Nephron progenitor cell (in vitro differentiated cells): ENCODE data around the gene THPO.

Source experiments
- DNase-seq: peaks from one replicate; pipeline ENCODE4 v3.0.0; 2021
- H3K27ac Mint-ChIP-seq: 2 replicates; pipeline ENCODE4 v1.8.0; 2021; ENCODE audit warnings: mild to moderate bottlenecking, moderate library complexity, mixed read lengths
- H3K27me3 Mint-ChIP-seq: 2 replicates; pipeline ENCODE4 v1.8.0; 2021; ENCODE audit warnings: mild to moderate bottlenecking, low read depth, mixed read lengths; ENCODE audit not compliant: poor library complexity
- H3K36me3 Mint-ChIP-seq: 2 replicates; pipeline ENCODE4 v1.8.0; 2021; ENCODE audit warnings: low read depth, mixed read lengths
- H3K4me1 Mint-ChIP-seq: 2 replicates; pipeline ENCODE4 v1.8.0; 2021; ENCODE audit warnings: mixed read lengths
- H3K4me3 Mint-ChIP-seq: 2 replicates; pipeline ENCODE4 v1.8.0; 2021; ENCODE audit warnings: mild to moderate bottlenecking, moderate library complexity, mixed read lengths
- H3K9me3 Mint-ChIP-seq: 2 replicates; pipeline ENCODE4 v1.8.0; 2021; ENCODE audit warnings: mild to moderate bottlenecking, moderate library complexity, mixed read lengths
- TF ChIP-seq, protein P1 (sequence below): fragments of 200-600 bp; sonication (generic); IDR thresholded peaks from 2 replicates; pipeline ENCODE4 v1.5.0; 2021; ENCODE audit warnings: antibody characterized with exemption

The THPO gene

DNA sequence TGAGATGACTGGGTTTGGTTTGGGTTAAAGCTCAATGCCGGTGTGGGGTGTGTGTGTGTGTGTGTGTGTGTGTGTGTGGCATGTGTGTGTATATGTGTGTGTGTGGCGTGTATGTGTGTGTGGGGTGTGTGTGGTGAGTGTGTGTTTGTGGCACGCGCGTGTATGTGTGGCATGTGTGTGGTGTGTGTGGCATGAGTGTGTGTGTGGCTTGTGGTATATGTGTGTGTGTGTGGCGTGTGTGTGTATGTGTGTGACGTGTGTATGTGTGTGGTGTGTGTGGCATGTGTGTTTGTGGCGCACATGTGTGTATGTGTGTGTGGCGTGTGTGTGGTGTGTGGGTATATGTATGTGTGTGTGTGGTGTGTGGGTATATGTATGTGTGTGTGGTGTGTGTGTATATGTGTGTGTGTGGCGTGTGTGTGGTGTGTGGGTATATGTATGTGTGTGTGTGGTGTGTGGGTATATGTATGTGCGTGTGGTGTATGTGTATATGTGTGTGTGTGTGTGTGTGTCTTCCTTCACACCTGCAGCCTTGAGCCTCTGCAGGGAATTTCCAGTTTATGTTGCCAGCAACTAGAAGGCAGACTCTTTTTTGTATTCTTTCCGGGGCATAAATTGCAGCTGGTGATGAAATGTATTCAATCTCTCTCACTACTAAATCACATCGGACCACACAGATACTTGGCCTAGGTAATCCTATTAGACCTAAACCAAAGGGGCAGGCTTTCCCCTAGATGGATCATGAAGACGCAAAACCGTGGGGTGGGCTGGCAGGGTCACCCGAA is 36.6 kb upstream of the THPO start:
- DNase-seq = no peak
- Mint-ChIP-seq H3K4me3 (no peak overlapping the region), H3K27ac (no peak overlapping the region), H3K4me1 (peaks cover 7% of the 10 kb centered on the region), H3K36me3 (no peaks in the 10 kb centered on the region), H3K9me3 (no peaks in the 10 kb centered on the region), H3K27me3 (peaks cover 8% of the 10 kb centered on the region)
- TF ChIP-seq, protein P1, sequence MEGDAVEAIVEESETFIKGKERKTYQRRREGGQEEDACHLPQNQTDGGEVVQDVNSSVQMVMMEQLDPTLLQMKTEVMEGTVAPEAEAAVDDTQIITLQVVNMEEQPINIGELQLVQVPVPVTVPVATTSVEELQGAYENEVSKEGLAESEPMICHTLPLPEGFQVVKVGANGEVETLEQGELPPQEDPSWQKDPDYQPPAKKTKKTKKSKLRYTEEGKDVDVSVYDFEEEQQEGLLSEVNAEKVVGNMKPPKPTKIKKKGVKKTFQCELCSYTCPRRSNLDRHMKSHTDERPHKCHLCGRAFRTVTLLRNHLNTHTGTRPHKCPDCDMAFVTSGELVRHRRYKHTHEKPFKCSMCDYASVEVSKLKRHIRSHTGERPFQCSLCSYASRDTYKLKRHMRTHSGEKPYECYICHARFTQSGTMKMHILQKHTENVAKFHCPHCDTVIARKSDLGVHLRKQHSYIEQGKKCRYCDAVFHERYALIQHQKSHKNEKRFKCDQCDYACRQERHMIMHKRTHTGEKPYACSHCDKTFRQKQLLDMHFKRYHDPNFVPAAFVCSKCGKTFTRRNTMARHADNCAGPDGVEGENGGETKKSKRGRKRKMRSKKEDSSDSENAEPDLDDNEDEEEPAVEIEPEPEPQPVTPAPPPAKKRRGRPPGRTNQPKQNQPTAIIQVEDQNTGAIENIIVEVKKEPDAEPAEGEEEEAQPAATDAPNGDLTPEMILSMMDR = no peak

DNA sequence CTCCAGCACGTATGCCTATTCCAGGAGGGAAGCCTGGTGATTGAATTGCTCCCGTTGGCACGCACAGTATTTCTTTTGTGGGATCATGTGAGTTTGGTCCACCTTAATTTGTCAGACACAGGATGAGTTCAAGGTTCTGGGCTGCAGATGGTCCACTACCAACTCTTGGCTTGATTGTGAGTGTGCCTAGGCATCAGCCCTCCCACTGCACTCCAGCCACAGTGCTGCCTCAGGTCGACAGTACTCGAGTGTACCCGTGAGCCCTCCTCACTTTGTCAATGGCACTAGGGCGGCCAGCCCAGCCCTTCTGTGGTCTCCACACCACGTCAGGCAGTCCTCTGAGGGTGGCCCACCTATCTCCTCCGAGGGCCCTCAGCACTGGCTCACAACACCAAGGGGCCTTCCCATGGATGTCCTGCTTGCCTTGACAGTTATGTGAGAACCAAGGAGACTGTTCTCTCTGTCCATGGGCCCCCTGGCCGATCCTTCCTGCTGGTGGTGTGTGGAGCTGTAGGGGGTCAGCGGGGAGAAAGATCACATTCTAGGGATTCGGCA is 32.0 kb upstream of the THPO start:
- peaks cover 14% of the 10 kb centered on the region for H3K27me3 Mint-ChIP-seq
- no peak for DNase-seq
- no peak overlapping the region for H3K27ac Mint-ChIP-seq
- no peak overlapping the region for H3K4me3 Mint-ChIP-seq
- no peaks in the 10 kb centered on the region for H3K9me3 Mint-ChIP-seq
- no peaks in the 10 kb centered on the region for H3K36me3 Mint-ChIP-seq
- TF ChIP-seq, protein P1 = no peak
- H3K4me1 Mint-ChIP-seq = peaks cover 5% of the 10 kb centered on the region

DNA sequence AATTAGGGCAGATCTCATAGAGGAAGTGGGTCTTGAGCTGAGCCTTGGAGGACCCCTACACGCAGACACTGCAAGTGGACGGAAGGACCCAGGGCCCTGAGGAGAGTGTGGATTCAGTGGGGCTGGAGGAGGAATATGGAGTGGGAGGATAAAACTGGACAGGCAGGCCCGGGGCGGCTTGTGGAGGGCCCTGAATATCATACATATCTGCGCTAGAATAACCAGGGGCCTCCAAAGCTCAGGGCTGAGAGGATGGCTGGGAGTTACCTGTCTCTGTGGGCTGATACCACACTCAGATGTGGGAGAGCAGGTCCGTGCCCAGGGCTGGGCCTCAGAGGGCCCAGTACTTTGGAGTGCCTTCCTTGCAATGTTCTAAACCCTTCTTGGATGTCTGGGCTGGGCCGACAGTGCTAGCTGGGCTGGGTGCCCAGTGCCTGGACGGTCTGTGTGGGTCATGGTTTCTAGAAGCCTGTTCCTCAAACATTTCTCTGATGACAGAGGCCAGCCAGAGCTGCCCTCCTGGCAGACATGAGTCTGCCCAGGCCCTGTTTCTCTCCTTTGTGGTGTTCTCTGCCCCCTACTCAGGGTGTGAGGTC is 31.4 kb upstream of the THPO start:
- no peak overlapping the region for H3K4me3 Mint-ChIP-seq
- no peaks in the 10 kb centered on the region for H3K9me3 Mint-ChIP-seq
- H3K27me3 Mint-ChIP-seq = peaks cover 20% of the 10 kb centered on the region
- DNase-seq = no peak
- H3K27ac Mint-ChIP-seq = no peak overlapping the region
- peaks cover 5% of the 10 kb centered on the region for H3K4me1 Mint-ChIP-seq
- no peaks in the 10 kb centered on the region for H3K36me3 Mint-ChIP-seq
- TF ChIP-seq, protein P1 = no peak

DNA sequence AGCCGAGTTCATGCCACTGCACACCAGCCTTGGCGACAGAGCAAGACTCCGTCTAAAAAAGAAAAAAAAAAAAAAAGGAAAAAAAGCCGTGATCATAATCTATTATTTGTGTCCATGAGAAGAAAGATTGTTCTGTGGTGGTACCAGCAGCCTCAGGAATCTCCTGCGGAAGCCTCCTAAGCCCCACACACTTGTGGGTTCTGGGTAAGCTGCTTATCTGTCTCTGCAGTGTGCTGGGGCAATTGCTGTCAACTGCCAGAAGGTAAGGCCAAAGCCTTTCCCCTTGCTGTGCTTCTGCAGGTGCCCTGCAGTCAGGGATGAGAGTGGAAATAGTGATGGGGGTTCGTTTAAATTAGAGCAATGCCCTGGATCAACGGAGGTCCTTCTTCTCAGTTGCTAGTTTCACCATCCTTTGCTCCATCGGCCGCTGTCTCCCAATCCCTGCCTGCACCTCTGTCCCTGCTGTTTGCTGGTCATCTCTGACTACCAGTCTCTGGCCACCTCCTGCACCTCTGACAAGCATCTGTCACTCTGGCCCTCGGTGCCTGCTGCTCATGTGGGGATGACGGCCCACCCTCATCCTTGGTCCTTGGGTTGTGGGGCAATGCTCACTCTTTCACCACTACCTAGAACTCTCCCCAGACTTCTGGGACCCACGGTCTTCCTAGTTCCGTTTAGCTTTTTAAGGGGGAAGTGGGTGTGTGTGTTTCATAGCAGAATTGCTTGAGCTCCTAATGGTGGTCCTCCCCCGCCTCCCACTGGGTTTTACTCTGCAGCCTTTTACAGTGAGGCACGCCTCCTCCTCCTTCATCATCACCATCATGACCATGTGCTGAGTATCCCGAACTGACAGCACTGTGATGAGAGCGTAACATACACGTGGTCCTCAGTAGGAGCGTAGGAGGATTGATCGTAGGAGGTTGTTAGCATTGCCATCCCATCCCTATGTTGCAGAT is 27.3 kb upstream of the THPO start:
- no peak overlapping the region for H3K4me3 Mint-ChIP-seq
- H3K4me1 Mint-ChIP-seq = peaks cover 5% of the 10 kb centered on the region
- peaks cover 31% of the 10 kb centered on the region for H3K27me3 Mint-ChIP-seq
- DNase-seq = no peak
- H3K9me3 Mint-ChIP-seq = no peaks in the 10 kb centered on the region
- H3K36me3 Mint-ChIP-seq = no peaks in the 10 kb centered on the region
- TF ChIP-seq, protein P1 = no peak
- no peak overlapping the region for H3K27ac Mint-ChIP-seq

DNA sequence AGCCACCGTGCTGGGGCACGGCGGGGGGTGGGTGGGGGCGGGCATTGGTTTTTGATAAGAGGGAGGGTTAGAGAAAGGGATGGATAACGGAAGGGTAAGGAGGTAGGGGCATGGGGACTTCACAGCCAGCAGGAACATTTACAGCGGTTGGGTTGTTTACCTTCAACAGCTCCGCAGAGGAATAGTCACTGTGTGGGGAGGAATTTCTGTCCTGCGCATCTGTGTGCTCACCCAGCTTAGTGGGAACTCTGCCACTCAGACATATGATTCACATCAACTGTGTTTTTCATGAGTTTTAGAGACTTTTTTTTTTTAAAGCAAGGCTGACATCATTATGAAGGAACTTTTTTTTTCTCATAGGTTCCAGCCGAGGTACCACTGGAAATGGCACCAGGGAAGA is 21.4 kb upstream of the THPO start:
- H3K9me3 Mint-ChIP-seq = no peaks in the 10 kb centered on the region
- no peaks in the 10 kb centered on the region for H3K36me3 Mint-ChIP-seq
- TF ChIP-seq, protein P1 = no peak
- H3K4me1 Mint-ChIP-seq = no peaks in the 10 kb centered on the region
- no peak for DNase-seq
- peaks cover 15% of the 10 kb centered on the region for H3K27me3 Mint-ChIP-seq
- no peak overlapping the region for H3K27ac Mint-ChIP-seq
- H3K4me3 Mint-ChIP-seq = no peak overlapping the region
